ENCODE measurements around the gene CACNG7. TPM values are rescaled to one million over a fixed set of nuclear protein-coding genes. Genes with fewer than 3 reads are reported as not detected.

The CACNG7 gene
- total RNA-seq, 2 experiments from 2014 or later, result not detected

DNA sequence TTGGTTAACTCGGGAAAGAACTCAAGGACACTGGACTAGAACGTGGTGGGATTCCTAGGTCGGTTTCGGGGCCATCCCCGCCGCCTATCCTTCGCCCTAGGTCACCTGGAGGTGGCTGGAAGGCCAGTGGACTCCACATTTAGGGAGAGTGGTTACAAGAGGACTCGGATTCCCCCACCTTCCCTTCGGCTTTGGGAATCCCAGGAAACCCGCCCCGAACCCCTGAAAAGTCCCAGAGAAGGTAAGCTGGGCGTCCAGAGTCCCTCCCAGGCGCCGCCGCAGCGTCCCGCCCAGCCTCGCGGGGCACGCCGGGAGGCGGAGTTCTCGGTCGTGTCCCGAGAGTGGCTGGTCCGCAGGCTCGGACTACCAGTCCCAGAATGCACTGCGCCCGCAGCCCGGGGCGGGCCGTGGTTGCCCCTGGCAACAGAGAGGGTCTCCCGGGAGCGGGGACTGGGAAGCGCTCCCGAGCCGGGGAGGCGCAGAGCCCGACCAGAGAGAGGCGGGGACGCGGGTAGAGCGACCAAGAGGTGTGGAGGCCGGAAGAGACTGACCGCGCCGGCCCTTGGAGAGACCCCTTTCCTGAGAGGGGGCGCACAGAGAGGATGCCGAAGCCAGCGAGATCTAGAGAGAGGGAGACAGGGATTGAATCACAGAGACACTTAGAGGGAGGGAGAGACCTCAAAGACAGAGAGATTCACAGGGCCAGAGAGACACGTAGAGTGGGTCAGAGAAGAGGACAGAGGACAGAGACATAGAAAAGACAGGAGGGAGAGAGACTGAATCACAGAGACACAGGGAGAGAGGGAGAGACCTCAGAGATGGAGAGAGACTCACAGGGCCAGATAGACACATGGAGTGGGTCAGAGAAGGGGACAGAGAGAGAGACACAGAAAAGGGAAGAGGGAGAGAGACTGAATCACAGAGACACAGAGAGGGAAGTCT lies 29.7 kb upstream of the CACNG7 start:
- Mint-ChIP-seq H3K4me3 (no peak overlapping the region), H3K9me3 (no peaks in the 10 kb centered on the region), H3K27ac (no peak overlapping the region), H3K27me3 (peaks cover 12% of the 10 kb centered on the region), H3K36me3 (ENCODE audit: low read depth) (peaks cover 17% of the 10 kb centered on the region), H3K4me1 (ENCODE audit: low read depth) (peaks cover 46% of the 10 kb centered on the region)
- ChIA-PET CTCF (interaction anchor here (2.1 kb wide), 1 partner anchor 12 kb away, joined by 5 read pairs; the partner anchor contains the start of gene MYADM), POLR2A (interaction anchor here (1.1 to 1.8 kb wide), 3 partner anchors 9 to 13 kb away, joined by 4 to 9 read pairs (median 8); partner anchors contain the start of gene MYADM)
- ATAC-seq (peak; percentile 88), DNase-seq (peak; percentile 88)
- TF ChIP-seq, protein P1, sequence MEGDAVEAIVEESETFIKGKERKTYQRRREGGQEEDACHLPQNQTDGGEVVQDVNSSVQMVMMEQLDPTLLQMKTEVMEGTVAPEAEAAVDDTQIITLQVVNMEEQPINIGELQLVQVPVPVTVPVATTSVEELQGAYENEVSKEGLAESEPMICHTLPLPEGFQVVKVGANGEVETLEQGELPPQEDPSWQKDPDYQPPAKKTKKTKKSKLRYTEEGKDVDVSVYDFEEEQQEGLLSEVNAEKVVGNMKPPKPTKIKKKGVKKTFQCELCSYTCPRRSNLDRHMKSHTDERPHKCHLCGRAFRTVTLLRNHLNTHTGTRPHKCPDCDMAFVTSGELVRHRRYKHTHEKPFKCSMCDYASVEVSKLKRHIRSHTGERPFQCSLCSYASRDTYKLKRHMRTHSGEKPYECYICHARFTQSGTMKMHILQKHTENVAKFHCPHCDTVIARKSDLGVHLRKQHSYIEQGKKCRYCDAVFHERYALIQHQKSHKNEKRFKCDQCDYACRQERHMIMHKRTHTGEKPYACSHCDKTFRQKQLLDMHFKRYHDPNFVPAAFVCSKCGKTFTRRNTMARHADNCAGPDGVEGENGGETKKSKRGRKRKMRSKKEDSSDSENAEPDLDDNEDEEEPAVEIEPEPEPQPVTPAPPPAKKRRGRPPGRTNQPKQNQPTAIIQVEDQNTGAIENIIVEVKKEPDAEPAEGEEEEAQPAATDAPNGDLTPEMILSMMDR (IDR thresholded peaks at IDR 0.05), result no peak
- intact Hi-C loops (cut with micrococcal nuclease), result no loop called here

DNA sequence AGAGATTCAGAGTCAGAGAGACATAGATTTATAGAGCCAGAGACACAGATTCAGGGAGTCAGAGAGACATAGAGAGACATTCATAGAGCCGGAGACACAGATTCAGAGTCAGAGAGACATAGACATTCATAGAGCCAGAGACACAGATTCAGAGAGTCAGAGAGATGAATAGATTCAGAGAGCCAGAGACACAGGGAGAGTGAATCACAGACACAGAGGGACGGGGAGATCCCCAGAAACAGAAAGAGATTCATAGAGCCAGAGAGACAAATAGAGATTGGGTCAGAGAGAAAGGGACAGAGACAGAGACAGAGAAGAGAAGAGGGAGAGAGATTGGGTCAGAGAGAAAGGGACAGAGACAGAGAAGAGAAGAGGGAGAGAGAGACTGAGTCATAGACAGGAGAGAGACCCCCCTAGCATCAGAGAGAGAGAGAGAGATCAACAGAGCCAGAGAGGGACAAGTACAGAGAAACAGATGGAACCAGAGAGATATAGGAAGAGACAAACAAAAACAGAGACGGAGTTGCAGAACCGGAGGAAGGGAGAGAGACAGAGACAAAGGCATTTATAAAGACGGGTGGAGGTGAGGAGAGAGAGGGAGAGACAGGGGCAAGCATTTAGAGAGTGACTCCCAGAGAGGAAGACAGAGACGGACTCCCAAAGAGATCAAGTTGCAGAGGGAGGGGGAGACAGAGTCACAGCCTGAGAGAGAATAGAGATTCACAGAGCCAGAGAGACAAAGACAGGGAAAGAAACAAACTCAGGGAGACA lies 28.2 kb upstream of the CACNG7 start:
- CTCF ChIA-PET, result interaction anchor here (1.3 to 2.4 kb wide), 2 partner anchors 14 to 29 kb away, joined by 3 to 14 read pairs; partner anchors contain the start of gene MYADM
- peaks cover 14% of the 10 kb centered on the region for H3K27me3 Mint-ChIP-seq
- intact Hi-C loops (cut with micrococcal nuclease), result no loop called here
- DNase-seq, result no peak
- no peak for ATAC-seq
- TF ChIP-seq, protein P1 (IDR thresholded peaks at IDR 0.05), result no peak
- peaks cover 35% of the 10 kb centered on the region for H3K4me1 Mint-ChIP-seq (ENCODE audit: low read depth)
- H3K36me3 Mint-ChIP-seq (ENCODE audit: low read depth), result peaks cover 7% of the 10 kb centered on the region
- H3K4me3 Mint-ChIP-seq, result no peak overlapping the region
- no peaks in the 10 kb centered on the region for H3K9me3 Mint-ChIP-seq
- no peak overlapping the region for H3K27ac Mint-ChIP-seq
- POLR2A ChIA-PET, result no interaction called here

DNA sequence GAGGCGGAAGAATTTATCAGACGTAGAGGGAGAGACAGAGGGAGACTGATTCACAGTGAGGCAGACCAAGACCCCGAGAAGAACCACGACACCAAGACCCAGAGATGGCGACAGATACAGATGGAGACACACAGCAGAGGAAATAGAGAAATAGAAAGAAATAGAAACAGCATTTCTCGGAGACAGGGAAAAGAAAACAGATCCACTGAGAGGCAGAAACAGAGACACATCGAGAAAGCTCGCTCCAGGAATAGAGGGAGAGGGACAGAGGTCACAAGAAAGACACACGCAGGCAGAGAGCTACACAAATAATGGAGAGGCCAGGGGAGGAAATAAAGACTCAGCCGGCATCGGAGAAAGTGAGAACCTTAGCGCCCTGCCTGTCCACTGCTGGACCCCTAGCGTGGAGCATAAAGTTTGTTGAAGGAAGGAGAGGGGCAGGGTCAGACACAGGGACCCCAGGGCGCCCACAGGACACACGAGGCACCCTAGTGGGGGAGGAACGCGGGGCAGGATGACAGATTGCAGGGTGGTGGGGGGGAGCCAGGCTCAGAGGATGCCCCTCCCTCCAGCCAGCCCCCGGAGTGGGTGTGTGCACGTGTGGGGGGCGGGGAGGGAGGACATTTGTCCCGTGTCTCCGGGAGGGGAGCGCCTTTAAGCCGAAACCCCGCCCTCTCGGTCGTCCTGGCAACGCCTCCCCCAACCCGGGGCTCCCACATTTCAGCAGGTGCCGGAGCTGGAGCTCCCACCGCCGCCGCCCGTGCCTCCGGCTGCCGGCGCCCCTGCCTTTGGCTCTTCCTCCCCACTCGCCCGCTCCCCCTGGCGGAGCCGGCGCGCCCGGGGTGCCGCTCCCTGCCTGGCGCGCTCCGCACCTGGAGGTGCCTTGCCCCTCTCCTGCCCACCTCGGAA lies 27.3 kb upstream of the CACNG7 start, which contains the start of gene PRKCG:
TSS of gene PRKCG (plus strand) at position 716 of the 909 bp plus-strand sequence. CDS start 298 bp downstream, outside the sequence.
- Mint-ChIP-seq H3K9me3 (no peaks in the 10 kb centered on the region), H3K36me3 (ENCODE audit: low read depth) (peaks cover 4% of the 10 kb centered on the region), H3K27me3 (peaks cover 14% of the 10 kb centered on the region), H3K27ac (no peak within 1 kb of the TSS), H3K4me3 (no peak within 1 kb of the TSS), H3K4me1 (ENCODE audit: low read depth) (peaks cover 28% of the 10 kb centered on the region)
- intact Hi-C loops (cut with micrococcal nuclease), result no loop called here
- DNase-seq, result peak; percentile 70
- TF ChIP-seq, protein P1 (IDR thresholded peaks at IDR 0.05), result peak; percentile 60
- CTCF ChIA-PET, result interaction anchor here (1.3 to 2.4 kb wide), 3 partner anchors 15 to 30 kb away, joined by 3 to 14 read pairs (median 4); partner anchors contain the start of gene MYADM
- peak; percentile 60 for ATAC-seq
- POLR2A ChIA-PET, result interaction anchor here (1.0 to 1.7 kb wide), 4 partner anchors 10 to 234 kb away, joined by 3 to 7 read pairs (median 4); partner anchors contain the start of genes PRPF31 and TFPT

DNA sequence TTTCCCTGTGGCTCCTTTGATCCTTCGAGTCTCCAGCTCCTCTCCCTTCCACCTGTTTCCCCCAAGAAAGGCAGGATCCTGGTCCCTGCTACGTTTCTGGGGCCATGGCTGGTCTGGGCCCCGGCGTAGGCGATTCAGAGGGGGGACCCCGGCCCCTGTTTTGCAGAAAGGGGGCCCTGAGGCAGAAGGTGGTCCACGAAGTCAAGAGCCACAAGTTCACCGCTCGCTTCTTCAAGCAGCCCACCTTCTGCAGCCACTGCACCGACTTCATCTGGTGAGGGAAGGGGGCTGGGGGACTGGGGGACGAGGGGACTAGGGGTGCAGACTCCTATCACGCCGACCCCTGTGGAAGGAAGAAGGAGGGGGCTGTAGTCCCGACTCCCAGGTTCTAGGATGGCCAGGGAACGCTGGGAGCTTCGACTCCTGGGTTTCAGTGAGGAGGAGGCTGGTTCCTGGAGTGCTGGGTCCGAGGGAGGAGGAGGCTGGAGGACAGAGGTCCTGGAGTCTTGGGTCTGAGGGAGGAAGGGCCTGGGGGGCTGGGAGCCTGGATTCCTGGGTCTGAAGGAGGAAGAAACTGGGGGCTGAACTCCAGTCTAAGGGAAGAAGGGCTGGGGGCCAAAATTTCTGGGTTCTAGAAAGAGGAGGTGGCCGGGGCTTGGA lies 26.6 kb upstream of the CACNG7 start:
- DNase-seq (no peak), ATAC-seq (no peak)
- Mint-ChIP-seq H3K27ac (no peak overlapping the region), H3K36me3 (ENCODE audit: low read depth) (no peaks in the 10 kb centered on the region), H3K4me3 (no peak overlapping the region), H3K9me3 (no peaks in the 10 kb centered on the region), H3K27me3 (peaks cover 14% of the 10 kb centered on the region), H3K4me1 (ENCODE audit: low read depth) (peaks cover 20% of the 10 kb centered on the region)
- CTCF ChIA-PET, result interaction anchor here (1.3 to 2.4 kb wide), 3 partner anchors 15 to 30 kb away, joined by 3 to 14 read pairs (median 4); partner anchors contain the start of gene MYADM
- POLR2A ChIA-PET, result interaction anchor here (1.0 to 1.7 kb wide), 5 partner anchors 11 to 233 kb away, joined by 3 to 7 read pairs (median 4); partner anchors contain the start of genes MYADM, PRPF31 and TFPT
- intact Hi-C loops (cut with micrococcal nuclease), result no loop called here
- TF ChIP-seq, protein P1 (IDR thresholded peaks at IDR 0.05), result no peak

Data from activated CD8-positive, alpha-beta T cell treated with anti-CD3 and anti-CD28 coated beads for 36 hours (primary cell).